GM21526 (cell line): ENCODE measurements around the gene FGD1.

ENCODE experiments used
- ATAC-seq: cut with Tn5 transposase; IDR thresholded peaks from one replicate; pipeline ENCODE4 v1.9.1; 2021; ENCODE audit warnings: moderate library complexity; ENCODE audit not compliant: unreplicated experiment, low FRiP score

The FGD1 gene

GRCh38 chrX:54411732-54412131, 84.3 kb downstream of the FGD1 start:
- ATAC-seq, result no peak

- no peak for ATAC-seq
Observed at GRCh38 chrX:54407266-54407665, 88.8 kb downstream of the FGD1 start.

- ATAC-seq, result no peak
Observed at GRCh38 chrX:54397113-54397512, 98.9 kb downstream of the FGD1 start.
